CD4-positive, alpha-beta T cell treated with Interleukin-6 at 100 ng/mL for 8 hours (primary cell): Measurements from ENCODE around the gene EFNA1.
"Not testable (repeated sequence)": the region's sequence is repeated elsewhere in the genome, so short reads cannot be mapped to it uniquely, and the experiment has no call there.

Experiments used
- DNase-seq: peaks from one replicate; pipeline ENCODE4 v3.0.0-alpha.2; 2020; ENCODE audit warnings: mixed read lengths, low spot score

EFNA1 gene

GRCh38 chr1:155092131-155092530, 35.5 kb upstream of the EFNA1 start:
- no peak for DNase-seq

- no peak for DNase-seq
Measured at GRCh38 chr1:155092641-155093040, 35.0 kb upstream of the EFNA1 start.

GRCh38 chr1:155093911-155094621, 33.6 kb upstream of the EFNA1 start:
- no peak for DNase-seq

DNA sequence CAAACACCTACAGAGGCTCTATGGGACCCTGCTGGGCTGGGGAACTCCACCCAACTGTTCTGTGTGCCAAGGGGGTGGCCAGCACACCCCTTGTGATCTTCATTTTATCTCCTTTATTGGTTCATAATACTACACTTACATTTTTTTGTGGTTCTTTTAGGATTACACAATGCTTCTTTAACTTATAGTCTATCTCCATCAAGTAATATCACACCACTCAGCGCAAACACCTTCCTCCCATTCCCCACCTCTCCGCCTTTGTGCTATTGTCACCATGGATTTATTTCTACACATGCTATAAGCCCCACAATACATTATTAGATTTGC, 33.1 kb upstream of the EFNA1 start:
- no peak for DNase-seq

DNA sequence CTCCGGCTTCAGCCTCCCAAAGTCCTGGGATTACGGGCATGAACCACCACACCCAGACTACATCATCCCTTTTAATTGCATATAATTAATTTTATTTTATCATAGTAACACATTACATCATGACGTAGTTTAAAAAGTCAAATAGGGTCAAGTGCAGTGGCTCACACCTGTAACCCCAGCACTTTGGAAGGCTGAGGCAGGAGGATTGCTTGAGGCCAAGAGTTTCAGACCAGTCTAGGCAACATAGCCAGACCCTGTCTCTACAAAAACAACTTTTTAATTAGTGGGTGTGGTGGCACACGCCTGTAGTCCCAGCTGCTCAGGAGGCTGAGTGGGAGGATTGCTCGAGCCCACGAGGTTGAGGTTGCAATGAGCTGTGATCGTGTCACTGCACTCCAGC, 28.3 kb upstream of the EFNA1 start:
- no peak for DNase-seq

DNA sequence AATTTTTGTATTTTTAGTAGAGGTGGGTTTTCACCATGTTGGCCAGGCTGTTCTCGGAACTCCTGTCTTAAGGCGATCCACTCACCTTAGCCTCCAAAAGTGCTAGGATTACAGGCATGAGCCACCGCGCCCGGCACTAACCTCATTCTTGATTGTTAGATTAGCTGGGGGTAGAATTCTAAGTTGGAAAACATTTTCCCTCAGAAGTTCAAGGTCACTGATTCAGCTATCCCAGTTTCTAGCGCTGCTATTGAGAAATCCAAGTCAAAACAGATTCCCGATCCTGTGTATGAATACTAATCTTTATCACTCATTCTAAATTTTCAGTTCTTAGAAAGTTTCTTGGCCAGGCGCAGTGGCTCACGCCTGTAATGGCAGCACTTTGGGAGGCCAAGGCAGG, 24.4 kb upstream of the EFNA1 start:
- DNase-seq, result no peak

DNA sequence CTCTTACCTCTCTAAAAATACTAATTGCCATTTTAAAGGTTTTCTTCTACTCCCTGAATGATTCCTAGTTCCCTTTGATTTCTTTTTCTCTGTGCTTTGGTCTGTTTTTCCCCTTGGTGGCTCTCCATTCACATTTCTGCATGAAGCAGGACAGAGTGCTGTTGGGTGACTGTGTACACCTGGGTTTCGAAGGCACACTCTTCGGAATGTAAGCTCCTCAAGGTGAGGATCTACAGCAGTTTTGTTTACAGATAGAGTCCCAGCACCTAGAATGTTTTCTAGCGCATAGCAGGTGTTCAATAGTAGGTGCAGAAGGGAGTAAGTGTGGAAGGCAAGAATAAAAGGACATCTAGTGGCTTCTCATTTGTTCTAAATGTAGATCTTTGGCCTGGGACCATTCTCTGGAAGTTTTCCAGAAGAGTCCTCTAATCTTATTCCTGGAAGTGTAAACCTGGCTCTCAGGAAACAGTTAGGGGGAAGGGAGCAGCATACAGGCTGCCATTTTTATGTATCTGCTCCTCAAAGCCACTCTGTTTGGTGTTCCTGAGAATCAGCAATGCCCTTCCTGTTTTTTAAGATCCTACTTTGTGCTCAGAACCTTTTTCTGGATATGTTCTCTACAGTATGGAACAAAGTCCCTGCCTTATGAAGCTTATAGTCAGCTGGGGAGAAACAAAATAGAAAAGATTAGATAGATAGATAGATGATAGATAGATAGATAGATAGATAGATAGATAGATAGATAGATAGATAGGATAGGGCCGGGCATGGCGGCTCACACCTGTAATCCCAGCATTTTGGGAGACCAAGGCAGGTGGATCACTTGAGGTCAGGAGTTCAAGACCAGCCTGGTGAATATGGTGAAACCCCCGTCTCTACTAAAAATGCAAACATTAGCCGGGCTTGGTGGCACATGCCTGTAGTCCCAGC, 22.8 kb upstream of the EFNA1 start:
- DNase-seq, result no peak

DNA sequence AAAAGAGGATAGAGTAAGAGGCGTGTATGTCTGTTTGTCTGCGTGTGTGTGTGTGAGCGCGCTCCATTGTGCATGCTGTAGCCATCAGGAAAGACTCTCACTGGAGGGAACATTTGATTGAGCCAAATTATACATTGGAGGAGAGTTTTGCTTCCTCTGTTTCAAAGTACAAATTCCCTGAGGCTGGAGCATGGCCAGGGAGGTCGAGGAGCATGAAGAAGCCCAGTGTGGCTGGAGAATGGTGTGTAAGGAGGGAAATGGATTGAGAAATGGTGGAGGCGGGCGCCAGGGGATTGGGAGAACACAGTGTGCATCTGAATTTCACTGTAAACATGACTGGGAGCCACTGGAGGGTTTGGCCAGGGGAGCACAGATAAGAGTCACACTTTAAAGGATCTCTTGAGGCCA, 22.1 kb upstream of the EFNA1 start:
- no peak for DNase-seq

GRCh38 chr1:155106862-155107261, 20.8 kb upstream of the EFNA1 start:
- DNase-seq, result no peak

DNA sequence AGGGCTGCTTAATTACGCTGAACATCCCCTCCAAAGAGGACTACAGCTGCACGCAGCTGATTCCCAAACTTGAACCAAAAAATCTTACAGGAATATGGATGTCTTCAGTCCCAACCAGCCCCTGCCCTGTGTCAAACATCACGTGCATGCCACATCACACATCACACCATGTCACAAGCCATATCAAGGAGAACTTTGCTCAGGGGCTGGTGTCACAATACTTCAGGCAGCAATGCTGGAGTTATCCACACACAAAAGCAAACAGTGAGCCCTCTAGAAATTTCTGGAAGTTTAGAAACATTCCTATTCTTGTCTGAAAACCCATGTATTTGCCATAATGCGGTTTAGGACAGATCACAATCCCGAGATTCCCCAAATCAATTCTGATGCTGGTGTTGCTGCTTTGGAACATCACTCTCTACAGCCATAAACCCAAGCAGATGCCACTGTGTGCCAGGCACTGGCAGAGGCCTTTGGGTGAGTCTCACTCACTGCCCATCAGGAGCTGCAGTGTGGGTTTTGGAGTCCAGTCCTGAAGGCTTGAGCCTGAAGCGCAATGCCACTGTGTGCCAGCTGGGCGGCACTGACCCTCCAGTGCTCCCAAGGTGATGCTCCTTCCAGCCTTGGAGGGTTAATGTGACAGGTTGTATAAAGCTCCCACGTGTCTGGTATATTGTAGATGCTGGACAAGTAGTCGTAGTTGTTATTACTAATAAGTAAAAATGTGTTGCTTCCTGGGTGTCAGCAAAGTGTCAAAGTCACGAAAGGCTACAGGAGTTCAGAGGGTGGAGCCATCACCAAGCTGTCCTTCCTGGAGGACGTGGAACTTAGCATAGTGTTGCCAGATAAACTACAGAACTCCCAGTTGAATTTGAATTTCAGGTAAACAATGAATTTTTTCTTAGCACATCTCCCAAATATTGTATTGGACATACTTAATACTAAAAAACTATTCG, 20.1 kb upstream of the EFNA1 start:
- DNase-seq, result no peak

- DNase-seq, result no peak
Measured at GRCh38 chr1:155108296-155108695, 19.4 kb upstream of the EFNA1 start.

- DNase-seq, result no peak
Measured at GRCh38 chr1:155110381-155110780, 17.3 kb upstream of the EFNA1 start.

- DNase-seq, result no peak
Measured at GRCh38 chr1:155110826-155111225, 16.9 kb upstream of the EFNA1 start.

DNA sequence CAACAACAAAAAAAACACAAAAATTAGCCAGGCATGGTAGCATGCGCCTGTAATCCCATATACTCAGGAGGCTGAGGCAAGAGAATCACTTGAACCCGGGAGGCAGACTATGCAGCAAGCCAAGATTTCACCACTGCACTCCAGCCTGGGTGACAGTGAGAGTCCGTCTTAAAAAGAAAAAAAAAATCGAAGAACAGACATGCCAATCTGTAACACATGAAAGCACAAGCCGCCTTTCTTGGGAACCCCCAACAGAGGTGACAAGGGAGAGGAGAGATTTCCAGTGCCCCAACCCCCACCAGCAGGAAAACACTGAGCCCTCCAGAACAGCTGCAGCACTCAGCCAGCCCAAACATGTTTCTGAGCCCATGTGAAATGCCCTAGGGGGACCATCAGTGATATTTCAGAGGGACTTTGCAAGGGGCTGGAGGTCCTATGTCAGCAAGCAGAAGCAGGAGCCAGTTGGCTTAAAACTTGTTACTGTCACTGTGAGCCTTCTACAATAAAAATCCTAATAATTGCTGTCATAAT, 14.2 kb upstream of the EFNA1 start:
- no peak for DNase-seq

DNA sequence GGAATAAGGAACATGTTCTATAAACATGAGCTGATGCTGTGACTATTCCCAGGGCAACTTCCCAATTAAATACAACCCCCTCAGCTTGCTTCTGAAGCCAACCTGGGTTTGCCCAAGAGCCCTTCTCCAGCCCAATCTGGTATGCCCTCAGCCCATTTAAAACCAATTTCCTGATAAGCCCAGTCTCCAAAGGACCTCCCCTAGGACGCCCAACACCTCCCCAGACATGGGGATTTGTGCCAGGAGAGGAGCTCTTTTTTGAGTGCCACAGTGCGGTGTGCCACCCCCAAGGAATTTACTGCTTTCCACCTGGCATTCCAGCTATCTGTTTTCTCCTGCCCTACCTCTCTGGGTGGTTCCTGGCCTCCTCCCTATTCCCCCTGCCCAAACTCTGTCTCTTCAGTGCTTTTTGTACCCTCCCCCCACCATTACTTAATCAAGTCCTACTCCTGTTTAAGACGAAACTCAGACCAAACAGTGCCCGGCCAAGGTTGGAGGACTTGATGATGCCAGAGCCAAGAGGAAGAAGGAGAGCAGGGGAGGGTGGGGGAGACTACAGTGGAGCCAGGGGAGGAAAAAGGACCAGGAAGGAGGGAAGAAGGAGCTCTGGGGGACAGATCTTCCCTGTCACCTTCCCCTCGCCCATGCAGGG, 11.4 kb upstream of the EFNA1 start:
- DNase-seq, result no peak

- no peak for DNase-seq
Measured at GRCh38 chr1:155117610-155118009, 10.1 kb upstream of the EFNA1 start.

GRCh38 chr1:155118090-155118489, 9.6 kb upstream of the EFNA1 start:
- not testable (repeated sequence) for DNase-seq

GRCh38 chr1:155120253-155120652, 7.4 kb upstream of the EFNA1 start:
- DNase-seq, result no peak

- no peak for DNase-seq
Measured at GRCh38 chr1:155121249-155121648, 6.4 kb upstream of the EFNA1 start.

- no peak for DNase-seq
Measured at GRCh38 chr1:155122308-155122707, 5.4 kb upstream of the EFNA1 start.

DNA sequence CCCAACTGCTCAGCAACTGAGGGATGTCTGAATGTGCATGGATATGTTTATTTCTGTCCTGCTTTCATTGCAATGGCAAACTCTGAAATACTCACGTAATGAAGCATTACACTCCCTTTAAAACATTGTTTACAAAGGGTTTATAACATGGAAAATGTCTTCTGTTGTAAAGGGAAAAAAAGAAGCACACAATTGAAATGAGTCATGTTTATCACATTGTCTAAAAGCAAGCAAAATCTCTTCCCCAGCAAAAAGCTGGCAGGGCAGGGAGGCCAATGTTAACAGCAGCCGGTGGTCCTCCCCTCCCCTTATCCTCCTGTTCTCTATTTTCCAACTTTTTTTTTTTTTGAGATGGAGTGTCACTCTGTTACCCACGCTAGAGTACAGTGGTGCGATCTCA, 3.9 kb upstream of the EFNA1 start:
- no peak for DNase-seq
